Loucy (cell line): Measurements from ENCODE around the gene ZNF236.
A peak's percentile ranks its signal among the peaks of the same experiment; 100 is the strongest.

ENCODE experiments used
- H2AFZ ChIP-seq: fragments of 200-600 bp; sonication (generic); 2 replicates; pipeline ENCODE4 v1.6.0; 2016; ENCODE audit warnings: antibody characterized with exemption, mild to moderate bottlenecking, low read length, moderate library complexity
- H3F3A ChIP-seq: fragments of 200-600 bp; 2 replicates; pipeline ENCODE4 v1.6.0; 2016; ENCODE audit warnings: antibody characterized with exemption, low read depth, mild to moderate bottlenecking
- H3K27me3 ChIP-seq: fragments of 200-600 bp; sonication (generic); 2 replicates; pipeline ENCODE4 v1.6.1; 2014; ENCODE audit warnings: low read length, mild to moderate bottlenecking; ENCODE audit not compliant: insufficient read depth, poor library complexity, severe bottlenecking
- H3K36me3 ChIP-seq: fragments of 200-600 bp; sonication (generic); 2 replicates; pipeline ENCODE4 v1.6.1; 2016; ENCODE audit warnings: low read length; ENCODE audit not compliant: insufficient read depth
- H3K4me1 ChIP-seq: fragments of 200-600 bp; sonication (generic); 2 replicates; pipeline ENCODE4 v1.5.1; 2014; ENCODE audit warnings: low read length, mild to moderate bottlenecking; ENCODE audit not compliant: insufficient read depth, poor library complexity, severe bottlenecking
- H3K4me2 ChIP-seq: fragments of 200-600 bp; sonication (generic); 2 replicates; pipeline ENCODE4 v1.6.0; 2014; ENCODE audit warnings: antibody characterized with exemption, low read length, low read depth, mild to moderate bottlenecking; ENCODE audit not compliant: poor library complexity, severe bottlenecking
- H3K4me3 ChIP-seq: fragments of 200-600 bp; sonication (generic); 2 replicates; pipeline ENCODE4 v1.5.1; 2014; ENCODE audit warnings: low read length, mild to moderate bottlenecking, mixed read lengths; ENCODE audit not compliant: poor library complexity, severe bottlenecking
- H3K79me2 ChIP-seq: fragments of 200-600 bp; sonication (generic); 2 replicates; pipeline ENCODE4 v1.6.1; 2014; ENCODE audit warnings: low read length; ENCODE audit not compliant: insufficient read depth
- H3K9ac ChIP-seq: fragments of 200-600 bp; sonication (generic); 2 replicates; pipeline ENCODE4 v1.6.0; 2014; ENCODE audit warnings: mild to moderate bottlenecking, low read depth, low read length, moderate library complexity; ENCODE audit not compliant: poor library complexity, severe bottlenecking
- H3K9me2 ChIP-seq: fragments of 200-600 bp; sonication (generic); replicated peaks from 2 replicates; pipeline ENCODE4 v1.6.1; 2016; ENCODE audit warnings: low read depth, low read length, mixed read lengths
- H3K9me3 ChIP-seq: fragments of 200-600 bp; sonication (generic); 2 replicates; pipeline ENCODE4 v1.6.1; 2014; ENCODE audit warnings: mild to moderate bottlenecking, antibody characterized with exemption, low read length, low read depth; ENCODE audit not compliant: insufficient read depth
- H4K20me1 ChIP-seq: fragments of 200-600 bp; sonication (generic); 2 replicates; pipeline ENCODE4 v1.6.0; 2014; ENCODE audit warnings: antibody characterized with exemption, low read length, mild to moderate bottlenecking; ENCODE audit not compliant: insufficient read depth, poor library complexity, severe bottlenecking
- EZH2phosphoT487 ChIP-seq: fragments of 200-600 bp; IDR thresholded peaks from 2 replicates; pipeline ENCODE4 v1.6.1; 2018; ENCODE audit warnings: antibody characterized with exemption, mild to moderate bottlenecking, moderate library complexity, borderline replicate concordance
- TF ChIP-seq, protein P1 (sequence below): fragments of 200-600 bp; sonication (generic); conservative IDR thresholded peaks from 2 replicates; pipeline ENCODE4 v1.5.1; 2014; ENCODE audit warnings: mild to moderate bottlenecking, antibody characterized with exemption, low read length

ZNF236 gene

DNA sequence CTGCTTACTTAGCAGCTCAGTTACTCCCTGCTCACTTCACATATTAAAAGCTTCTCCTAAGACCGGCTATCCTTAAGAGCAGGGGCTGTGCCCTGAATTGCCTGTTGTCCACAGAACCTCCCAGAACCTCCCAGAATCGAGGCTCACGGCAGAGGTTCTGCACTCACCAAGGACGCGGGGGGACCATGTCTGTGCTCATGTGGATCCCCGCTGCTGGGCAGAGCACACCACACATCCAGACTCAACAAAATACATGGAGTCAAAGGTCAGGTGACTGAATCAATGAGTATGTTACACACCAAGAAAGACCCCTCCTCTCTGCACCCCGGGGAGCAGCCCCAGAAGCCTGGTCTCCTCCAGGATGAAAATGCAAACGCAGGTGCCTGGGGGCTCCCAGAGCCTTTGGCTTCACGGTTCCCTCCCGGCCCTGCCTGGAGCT, 161.3 kb downstream of the ZNF236 start:
- Histone ChIP-seq H3K4me3 (no peak overlapping the region), H3K9ac (peak overlapping the region; percentile 22), H3K36me3 (no peaks in the 10 kb centered on the region), H3K79me2 (no peaks in the 10 kb centered on the region), H3K9me3 (no peaks in the 10 kb centered on the region), H2AFZ (0 out of 2 replicates have a peak overlapping the region, but pooled peaks have one; percentile 50), H3K9me2 (no peaks in the 10 kb centered on the region), H3K27me3 (no peaks in the 10 kb centered on the region), H3K4me2 (no peak overlapping the region), H3K4me1 (peaks cover 22% of the 10 kb centered on the region), H4K20me1 (no peaks in the 10 kb centered on the region), H3F3A (no peaks in the 10 kb centered on the region)
- TF ChIP-seq, protein P1, sequence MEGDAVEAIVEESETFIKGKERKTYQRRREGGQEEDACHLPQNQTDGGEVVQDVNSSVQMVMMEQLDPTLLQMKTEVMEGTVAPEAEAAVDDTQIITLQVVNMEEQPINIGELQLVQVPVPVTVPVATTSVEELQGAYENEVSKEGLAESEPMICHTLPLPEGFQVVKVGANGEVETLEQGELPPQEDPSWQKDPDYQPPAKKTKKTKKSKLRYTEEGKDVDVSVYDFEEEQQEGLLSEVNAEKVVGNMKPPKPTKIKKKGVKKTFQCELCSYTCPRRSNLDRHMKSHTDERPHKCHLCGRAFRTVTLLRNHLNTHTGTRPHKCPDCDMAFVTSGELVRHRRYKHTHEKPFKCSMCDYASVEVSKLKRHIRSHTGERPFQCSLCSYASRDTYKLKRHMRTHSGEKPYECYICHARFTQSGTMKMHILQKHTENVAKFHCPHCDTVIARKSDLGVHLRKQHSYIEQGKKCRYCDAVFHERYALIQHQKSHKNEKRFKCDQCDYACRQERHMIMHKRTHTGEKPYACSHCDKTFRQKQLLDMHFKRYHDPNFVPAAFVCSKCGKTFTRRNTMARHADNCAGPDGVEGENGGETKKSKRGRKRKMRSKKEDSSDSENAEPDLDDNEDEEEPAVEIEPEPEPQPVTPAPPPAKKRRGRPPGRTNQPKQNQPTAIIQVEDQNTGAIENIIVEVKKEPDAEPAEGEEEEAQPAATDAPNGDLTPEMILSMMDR: no peak
- TF ChIP-seq EZH2phosphoT487: no peak

- no peak overlapping the region for H3K4me2 ChIP-seq
- no peaks in the 10 kb centered on the region for H3K9me3 ChIP-seq
- H3K4me1 ChIP-seq: peaks cover 22% of the 10 kb centered on the region
- H3K9me2 ChIP-seq: no peaks in the 10 kb centered on the region
- H3K36me3 ChIP-seq: no peaks in the 10 kb centered on the region
- no peak for TF ChIP-seq EZH2phosphoT487
- TF ChIP-seq, protein P1: no peak
- no peaks in the 10 kb centered on the region for H3K27me3 ChIP-seq
- H3K79me2 ChIP-seq: no peaks in the 10 kb centered on the region
- H3F3A ChIP-seq: no peaks in the 10 kb centered on the region
- H3K9ac ChIP-seq: no peak overlapping the region
- no peak overlapping the region for H2AFZ ChIP-seq
- no peak overlapping the region for H3K4me3 ChIP-seq
- no peaks in the 10 kb centered on the region for H4K20me1 ChIP-seq
Observed at GRCh38 chr18:76984193-76985155, 162.1 kb downstream of the ZNF236 start.

DNA sequence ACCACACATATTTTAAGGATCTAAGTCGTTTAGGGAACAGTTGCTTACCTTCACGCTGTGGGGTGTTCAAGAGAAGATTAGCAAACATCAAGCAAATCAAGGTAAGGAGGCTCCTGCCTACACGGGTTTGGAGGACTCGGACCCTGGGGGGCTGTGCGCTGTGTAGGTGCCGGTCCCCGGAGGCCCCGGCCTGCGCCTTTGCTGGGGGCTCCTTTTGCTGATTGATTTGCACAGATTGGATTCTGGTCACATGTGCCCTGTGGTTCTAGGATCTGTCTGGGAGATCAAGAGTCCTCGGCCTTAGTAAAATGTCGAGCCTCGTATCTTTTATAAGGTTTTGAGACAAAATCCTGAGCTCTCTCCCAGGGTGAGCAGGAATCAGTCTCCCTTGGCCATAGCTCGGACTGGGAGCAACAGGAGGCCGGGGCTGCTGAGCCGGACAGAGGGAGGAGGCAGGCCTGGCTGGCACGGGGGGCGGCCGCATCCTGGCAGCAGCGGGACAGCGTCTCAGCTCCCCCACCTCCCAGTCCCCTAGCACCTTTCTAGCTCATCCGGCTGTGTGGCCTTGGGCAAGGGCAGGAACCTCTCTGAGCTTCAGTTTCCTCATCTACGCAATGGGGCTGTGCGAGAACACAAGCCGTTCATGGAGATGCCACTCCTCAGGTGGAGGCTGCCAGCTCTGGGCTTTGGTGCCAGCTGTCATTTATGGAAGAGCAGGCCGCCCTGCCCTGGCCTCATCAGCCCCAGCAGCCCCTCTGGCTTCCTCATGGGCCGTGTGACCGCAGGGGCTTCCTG, 163.0 kb downstream of the ZNF236 start:
- Histone ChIP-seq H3K9me2 (no peaks in the 10 kb centered on the region), H3K4me2 (no peak overlapping the region), H2AFZ (no peak overlapping the region), H3K4me3 (no peak overlapping the region), H3K27me3 (no peaks in the 10 kb centered on the region), H3K9me3 (no peaks in the 10 kb centered on the region), H4K20me1 (no peaks in the 10 kb centered on the region), H3K4me1 (peaks cover 22% of the 10 kb centered on the region), H3K79me2 (no peaks in the 10 kb centered on the region), H3K9ac (no peak overlapping the region), H3K36me3 (no peaks in the 10 kb centered on the region), H3F3A (no peaks in the 10 kb centered on the region)
- TF ChIP-seq EZH2phosphoT487: no peak
- TF ChIP-seq, protein P1: no peak
